HG02588 (cell line): ENCODE results near the gene ECE1.
"Not testable (repeated sequence)": the region's sequence is repeated elsewhere in the genome, so short reads cannot be mapped to it uniquely, and the experiment has no call there.

Experiments used
- ATAC-seq: cut with Tn5 transposase; IDR thresholded peaks from one replicate; pipeline ENCODE4 v1.9.1; 2021; ENCODE audit warnings: mild to moderate bottlenecking, moderate library complexity; ENCODE audit not compliant: unreplicated experiment

Gene ECE1

GRCh38 chr1:21292984-21293536 lies 2.8 kb upstream of the ECE1 start:
- ATAC-seq, result peak; percentile 16

- no peak for ATAC-seq
Observed at GRCh38 chr1:21292503-21292983, 2.3 kb upstream of the ECE1 start.

- ATAC-seq, result no peak
Observed at GRCh38 chr1:21291964-21292363, 1.7 kb upstream of the ECE1 start.

- ATAC-seq, result no peak
Observed at GRCh38 chr1:21291184-21291583, 921 bp upstream of the ECE1 start.

- no peak for ATAC-seq
Observed at GRCh38 chr1:21290546-21290944, 282 bp upstream of the ECE1 start.

- ATAC-seq, result no peak
Observed at GRCh38 chr1:21289127-21289526, 1.1 kb downstream of the ECE1 start.

GRCh38 chr1:21287905-21288514 lies 2.3 kb downstream of the ECE1 start:
- ATAC-seq, result no peak

- not testable (repeated sequence) for ATAC-seq
Observed at GRCh38 chr1:21285386-21285785, 4.9 kb downstream of the ECE1 start.

GRCh38 chr1:21285055-21285372 lies 5.2 kb downstream of the ECE1 start:
- ATAC-seq, result no peak

GRCh38 chr1:21284206-21285054 lies 5.8 kb downstream of the ECE1 start:
- no peak for ATAC-seq

GRCh38 chr1:21283524-21283923 lies 6.7 kb downstream of the ECE1 start:
- ATAC-seq, result no peak

GRCh38 chr1:21282020-21282419 lies 8.2 kb downstream of the ECE1 start:
- ATAC-seq, result not testable (repeated sequence)

GRCh38 chr1:21280482-21280881 lies 9.8 kb downstream of the ECE1 start:
- no peak for ATAC-seq

GRCh38 chr1:21280011-21280471 lies 10.2 kb downstream of the ECE1 start:
- ATAC-seq, result no peak

GRCh38 chr1:21278860-21279845 lies 11.1 kb downstream of the ECE1 start:
- no peak for ATAC-seq

GRCh38 chr1:21278208-21278859 lies 11.9 kb downstream of the ECE1 start:
- ATAC-seq, result no peak

- ATAC-seq, result no peak
Observed at GRCh38 chr1:21277180-21277579, 13.1 kb downstream of the ECE1 start.

- ATAC-seq, result no peak
Observed at GRCh38 chr1:21272540-21272939, 17.7 kb downstream of the ECE1 start.

GRCh38 chr1:21271550-21271949 lies 18.7 kb downstream of the ECE1 start:
- no peak for ATAC-seq

GRCh38 chr1:21270086-21270689 lies 20.1 kb downstream of the ECE1 start:
- no peak for ATAC-seq
